ENCODE data around the gene SNAI3.

The SNAI3 gene

GRCh38 chr16:88665148-88665547 is 21.2 kb downstream of the SNAI3 start:
- no peak for DNase-seq

DNA sequence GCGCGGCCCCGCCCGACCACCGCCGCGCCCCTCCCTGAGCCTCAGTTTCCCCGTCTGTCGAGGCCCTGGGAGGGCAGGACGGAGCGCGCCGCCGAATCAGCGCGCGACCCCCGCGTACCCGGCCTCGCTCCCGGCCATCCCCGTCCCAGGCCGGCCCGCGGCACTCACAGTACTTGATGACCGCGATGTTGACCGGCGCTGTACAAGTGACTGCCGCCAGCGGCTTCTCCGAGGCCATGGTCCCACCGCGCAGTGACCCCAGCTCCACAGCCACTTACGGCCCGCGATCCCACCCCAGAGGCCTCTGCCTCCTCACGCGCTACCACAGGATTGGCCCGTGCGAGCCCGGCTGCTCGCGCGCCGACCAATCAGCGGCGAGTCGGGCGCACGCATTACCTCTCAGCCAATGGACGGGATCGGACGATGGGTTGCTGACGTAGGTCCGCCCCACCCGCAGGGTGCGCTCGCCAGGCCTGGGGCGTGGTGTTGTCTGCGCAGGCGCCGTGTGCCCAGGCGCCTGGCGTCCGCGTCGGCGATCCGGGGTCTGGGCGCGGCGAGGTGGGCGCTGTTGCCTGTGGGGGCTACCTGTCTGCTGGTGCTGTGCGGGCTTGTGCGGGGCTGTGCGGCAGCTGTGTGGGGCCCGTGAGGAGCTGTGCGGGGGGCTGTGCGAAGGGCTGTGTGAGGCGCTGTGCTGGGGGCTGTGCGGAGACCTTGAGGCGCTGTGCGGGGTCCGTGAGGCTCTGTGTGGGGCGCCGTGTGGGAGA is 23.3 kb downstream of the SNAI3 start, which contains the start of gene MVD:
Gene MVD (minus strand): TSS at position 249 of the 764 bp plus-strand sequence. CDS start 11 bp downstream, at position 238.
- peak; percentile 94 to 98 for DNase-seq

DNA sequence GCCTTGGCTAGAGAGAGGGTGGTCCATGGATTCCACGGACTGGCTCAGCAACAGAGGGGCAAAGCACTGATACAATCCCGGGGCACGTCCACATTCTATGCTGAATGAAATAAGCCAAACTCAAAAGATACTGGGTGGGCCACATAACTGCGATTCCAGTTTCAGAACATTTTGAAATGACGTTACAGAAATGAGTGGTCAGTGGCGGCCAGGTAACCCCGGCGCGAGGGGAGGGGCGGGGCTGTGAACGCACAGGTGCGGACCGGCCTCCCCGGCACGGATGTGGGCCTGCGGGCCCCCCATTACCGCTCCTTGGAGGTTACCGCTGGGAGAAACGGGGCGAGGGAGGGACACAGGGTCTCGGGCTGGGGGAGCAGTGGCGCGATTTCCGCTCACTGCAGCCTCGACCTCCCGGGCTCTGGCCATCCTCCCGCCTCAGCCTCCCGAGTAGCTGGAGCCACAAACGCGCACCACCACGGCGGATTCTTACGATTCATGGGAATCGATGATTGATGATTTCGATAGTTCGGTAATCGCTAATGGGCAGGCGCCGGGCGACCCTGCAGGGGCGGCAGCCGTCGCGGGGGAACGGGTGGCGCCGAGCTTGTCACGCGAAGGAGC is 24.0 kb downstream of the SNAI3 start:
- no peak for DNase-seq

DNA sequence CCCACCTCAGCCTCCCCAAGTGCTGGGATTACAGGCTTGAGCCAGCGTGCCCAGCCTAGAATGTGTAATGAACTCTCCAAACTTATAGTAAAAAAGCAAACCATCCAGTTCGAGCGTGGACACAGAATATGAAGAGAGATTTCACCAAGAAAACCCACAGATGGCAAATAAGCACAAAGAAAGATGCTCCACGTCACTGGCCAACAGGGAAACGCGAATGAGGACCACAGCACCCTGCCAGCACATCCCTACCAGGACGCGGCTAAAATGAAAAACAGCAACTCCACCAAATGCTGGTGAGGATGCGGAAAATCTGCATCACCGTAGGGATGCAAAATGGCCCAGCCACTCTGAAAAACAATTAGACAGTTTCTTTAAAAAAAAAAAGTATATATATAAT is 24.8 kb downstream of the SNAI3 start:
- DNase-seq: no peak

DNA sequence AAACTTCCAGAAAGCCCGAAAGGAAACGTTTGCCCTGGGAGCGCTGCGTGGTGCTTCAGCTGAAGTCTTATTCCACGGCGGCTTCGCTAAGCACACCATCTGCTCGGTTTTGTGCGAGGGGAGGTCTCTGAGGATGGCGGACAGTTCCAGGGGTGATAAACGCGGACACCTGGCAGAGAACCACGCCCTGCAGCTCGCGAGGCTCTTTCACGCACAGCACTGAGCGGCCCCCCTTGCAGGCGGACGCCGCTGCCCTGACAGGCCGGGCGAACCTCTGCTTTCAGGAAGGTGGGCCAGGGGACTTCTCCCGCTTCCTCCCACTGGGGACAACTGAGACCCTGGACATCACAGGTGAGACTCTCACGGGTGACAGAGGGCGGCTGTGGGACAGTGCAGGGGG is 27.1 kb downstream of the SNAI3 start:
- no peak for DNase-seq

DNA sequence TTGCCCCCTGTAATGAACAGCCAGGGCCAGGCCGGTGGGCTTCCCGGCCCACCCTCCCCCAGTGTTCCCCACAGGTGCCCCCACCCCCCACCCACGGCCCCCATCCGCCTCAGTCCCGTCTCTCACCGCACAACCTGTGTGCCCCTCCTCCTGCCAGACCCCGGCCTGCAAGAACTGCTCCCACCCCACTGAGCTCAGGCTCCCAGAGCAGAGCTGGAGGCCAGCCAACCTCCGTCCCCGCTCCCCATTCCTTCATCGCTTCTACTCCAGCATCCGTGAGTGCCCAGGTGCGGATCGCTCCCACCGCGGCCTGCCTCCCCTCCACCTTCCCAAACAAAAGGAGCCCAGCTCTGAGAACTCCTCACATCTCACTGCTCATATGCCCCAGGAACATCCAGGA is 27.6 kb downstream of the SNAI3 start:
- no peak for DNase-seq

DNA sequence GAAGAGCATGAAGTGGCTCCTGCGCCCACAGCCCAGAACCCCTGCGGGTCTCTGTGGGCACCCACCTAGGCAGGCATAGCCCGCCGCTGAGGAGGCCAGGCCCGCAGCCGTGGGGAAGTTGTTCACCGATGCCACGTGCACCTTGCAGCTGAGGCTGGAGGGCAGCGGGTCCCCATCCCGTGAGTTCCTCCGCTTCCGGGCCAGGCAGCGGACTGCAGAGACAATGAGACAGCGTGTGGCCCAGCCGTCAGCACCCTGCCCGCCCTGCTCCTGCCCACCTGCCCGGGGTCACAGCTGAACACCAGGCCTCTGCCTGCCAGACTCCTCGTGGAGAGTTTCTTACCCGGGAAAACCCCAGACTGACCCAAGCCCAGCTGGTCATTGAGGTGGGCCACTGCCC is 28.9 kb downstream of the SNAI3 start:
- DNase-seq: no peak

GRCh38 chr16:88656291-88656980 is 29.9 kb downstream of the SNAI3 start:
- DNase-seq: no peak

DNA sequence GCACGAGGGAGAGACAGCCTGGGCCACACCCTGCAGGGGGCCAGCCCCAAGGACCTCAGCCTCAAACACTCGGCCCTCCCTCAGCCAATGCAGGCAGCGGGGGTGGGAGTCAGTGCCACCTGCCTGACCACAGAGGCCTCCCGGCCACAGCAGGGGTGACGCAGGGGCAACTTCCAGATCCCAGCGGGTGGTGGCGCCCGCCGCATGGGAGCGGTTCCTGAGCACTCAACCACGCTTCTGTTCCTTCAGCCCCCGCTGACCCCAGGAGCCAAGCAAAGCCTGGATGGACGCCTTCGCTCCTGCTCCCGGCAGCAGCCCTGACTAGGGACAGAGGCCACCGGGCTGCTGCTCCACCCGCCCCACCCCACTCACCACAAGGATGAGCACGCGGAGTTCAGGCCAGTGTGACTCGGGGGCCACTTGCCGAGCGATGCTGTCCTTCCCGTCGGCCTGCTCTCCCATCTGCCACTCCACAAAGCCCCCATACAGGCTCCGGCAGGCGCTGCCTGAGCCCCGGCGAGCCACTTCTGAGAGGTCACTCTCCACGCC is 30.5 kb downstream of the SNAI3 start:
- no peak for DNase-seq

- DNase-seq: no peak
Measured at GRCh38 chr16:88655053-88655732, 31.1 kb downstream of the SNAI3 start.

- no peak for DNase-seq
Measured at GRCh38 chr16:88654363-88655052, 31.8 kb downstream of the SNAI3 start.

- DNase-seq: no peak
Measured at GRCh38 chr16:88653596-88654362, 32.5 kb downstream of the SNAI3 start.

DNA sequence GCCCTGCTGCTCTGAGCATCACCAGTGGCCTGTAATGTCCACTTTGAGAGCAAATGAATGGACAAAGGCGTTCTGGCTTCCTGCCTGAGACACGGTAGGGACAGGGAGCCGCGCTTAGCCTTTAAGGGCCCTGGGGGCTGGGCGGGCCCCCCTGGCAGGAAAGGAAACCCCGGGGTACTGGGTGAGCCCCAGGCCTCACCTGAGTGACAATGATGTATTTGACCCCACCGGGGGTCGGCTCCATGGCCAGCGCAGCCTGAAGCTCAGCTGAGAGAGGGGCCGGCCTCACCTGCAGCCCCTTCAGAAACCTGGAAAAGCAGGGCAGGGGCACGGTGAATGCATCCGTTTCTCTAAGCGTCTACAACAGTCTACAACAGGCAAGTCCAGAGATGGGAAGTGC is 33.2 kb downstream of the SNAI3 start:
- no peak for DNase-seq

DNA sequence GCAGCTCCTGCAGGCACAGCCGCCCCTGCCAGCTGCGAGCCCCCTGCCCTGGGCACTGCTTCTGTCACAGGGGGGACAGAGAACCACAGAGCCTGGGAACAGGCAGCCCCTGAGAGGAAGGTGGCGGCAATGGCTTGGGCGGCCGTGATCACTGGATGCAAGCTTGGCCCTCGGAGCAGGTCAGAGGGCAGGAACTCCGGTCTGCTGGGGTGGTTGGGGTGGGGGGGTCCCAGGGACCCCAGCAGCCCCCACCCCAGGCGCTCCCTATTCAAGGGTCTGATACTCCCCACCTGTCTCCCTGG is 33.6 kb downstream of the SNAI3 start:
- DNase-seq: no peak

DNA sequence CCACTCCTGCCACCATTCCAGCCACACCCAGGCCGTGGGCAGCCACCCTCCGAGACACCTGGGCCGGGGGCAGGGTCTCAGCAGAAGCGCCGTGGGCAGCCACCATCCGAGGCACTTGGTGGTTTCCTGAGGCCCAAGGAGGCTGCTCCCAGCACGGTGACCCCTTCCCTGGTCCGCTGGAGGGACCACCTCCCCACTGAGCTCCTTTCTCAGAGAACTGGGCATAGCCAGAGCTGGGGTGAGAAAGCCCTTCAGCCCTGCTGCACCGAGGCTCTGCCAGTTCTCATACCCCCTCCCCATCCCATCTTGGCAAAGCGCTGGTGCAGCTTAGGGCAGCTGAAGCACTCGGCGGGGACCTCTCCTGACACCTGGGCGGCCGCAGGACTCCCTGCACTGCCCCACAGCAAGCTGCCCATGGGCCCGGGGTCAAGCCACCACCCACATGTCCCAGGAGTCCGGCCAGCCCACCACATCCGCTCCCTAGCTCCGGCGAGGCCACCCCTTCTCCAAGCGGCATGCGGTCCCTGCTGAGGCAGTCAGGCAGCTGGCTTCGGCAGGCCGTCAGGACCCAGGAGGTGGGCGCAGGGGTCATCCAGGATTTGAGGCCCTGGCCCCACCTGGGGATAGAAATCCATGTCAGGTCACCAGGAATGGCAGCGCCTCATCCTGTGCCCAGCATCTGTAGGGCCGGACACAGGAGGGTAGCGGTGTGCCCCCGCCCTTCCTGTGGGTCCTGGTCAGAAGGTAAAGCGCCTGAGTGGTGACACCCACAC is 34.1 kb downstream of the SNAI3 start:
- DNase-seq: no peak

DNA sequence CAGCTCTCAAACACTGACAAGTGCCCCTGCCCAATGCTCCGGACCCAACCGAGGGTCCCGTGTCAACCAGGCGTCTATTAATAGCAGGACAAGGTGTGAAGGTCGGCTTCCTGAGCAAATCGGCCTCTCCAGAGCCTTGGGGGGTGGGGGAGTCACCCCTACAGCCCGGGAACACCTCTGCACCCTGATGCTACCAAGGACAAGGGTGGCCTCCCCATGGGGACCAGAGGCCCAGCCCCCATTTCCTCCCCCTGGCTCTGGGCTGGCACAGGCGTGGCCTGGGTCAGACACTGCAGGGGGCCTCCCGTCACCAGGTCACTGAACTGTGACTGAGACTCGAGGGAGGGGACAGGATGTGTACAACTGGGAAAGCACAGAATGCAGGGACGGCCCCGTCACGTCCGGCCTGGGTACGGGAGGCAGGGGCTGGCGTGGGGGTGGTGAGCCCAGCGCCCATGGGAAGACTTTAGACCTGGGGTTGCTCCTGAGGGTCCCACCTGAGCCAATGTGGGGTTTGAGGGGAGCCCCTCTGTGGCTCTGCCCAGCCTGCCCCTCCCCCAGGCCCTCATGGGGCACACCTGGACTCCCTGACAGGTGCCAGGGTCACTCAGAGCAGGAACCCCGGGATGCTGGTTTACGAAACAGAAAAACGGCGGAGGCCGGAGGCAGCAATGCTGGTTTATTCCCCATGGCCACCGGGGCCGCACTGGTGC is 34.9 kb downstream of the SNAI3 start:
- DNase-seq: no peak

- peak in 1 of 2 donors; percentile 36 for DNase-seq
Measured at GRCh38 chr16:88650749-88651275, 35.5 kb downstream of the SNAI3 start, which contains the start of gene CYBA. TSS of gene CYBA (minus strand) at chr16:88651053. CDS start at chr16:88651013, 40 bp downstream.

DNA sequence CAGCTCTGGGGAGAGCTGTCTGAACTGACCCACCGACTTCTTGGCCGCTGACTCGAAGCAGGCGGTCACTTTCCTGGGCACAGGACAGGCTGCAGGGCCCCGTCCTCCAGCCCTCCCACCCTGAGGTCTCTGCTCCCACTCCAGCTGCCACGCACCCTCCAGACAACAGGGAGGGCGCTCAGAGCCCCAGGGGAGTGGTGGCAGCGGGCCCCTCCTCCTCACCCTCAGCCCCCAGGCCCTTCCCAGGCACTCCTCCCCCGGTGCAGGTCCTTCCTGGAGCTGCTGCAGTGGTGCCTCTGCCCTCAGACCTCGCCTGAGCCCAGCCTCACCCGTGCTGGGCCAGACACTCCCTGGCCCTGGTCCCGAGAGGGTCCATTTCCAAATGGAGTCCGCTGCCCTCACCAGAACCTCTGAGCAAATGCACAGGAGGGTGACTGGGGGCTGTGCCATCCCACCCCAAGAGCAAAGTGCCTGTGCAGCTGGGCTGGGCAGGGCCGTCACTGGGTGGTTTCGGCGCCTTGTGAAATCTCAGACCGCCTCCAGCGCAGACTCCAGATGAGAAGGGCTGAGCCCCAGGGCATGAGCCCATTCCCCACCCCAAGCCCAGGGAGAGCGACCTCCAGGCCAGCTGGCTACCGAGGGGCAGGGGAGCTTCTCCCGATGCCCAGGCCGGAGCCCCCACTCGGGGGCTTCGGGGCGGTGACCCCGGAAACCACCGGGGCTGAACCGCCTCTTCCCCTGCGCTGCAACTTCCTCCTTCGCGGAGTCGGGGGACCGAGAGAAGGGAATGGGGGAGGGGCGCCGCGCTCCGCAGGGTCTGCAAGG is 36.2 kb downstream of the SNAI3 start:
- no peak for DNase-seq

All from hippocampal formation (tissue), 2 donors.